Spleen (tissue), 11 donors: ENCODE measurements around the gene PCBP3. TPM values are rescaled to one million over a fixed set of nuclear protein-coding genes. Genes with fewer than 3 reads are reported as not detected.

Experiments used
- DNase-seq: peaks from one replicate; pipeline ENCODE4 v3.0.0-alpha.2; 2020
- H3K27ac ChIP-seq, 8 donors: fragments of 200-600 bp; sonication (generic) in 7 of 8; 1 replicate in 4 of 8; 2 replicates in 4 of 8; pipeline versions ENCODE4 v1.5.0 to v1.8.0; 2016 to 2021; ENCODE audit warnings: inconsistent platforms in 4 of 8, mild to moderate bottlenecking in 4 of 8, moderate library complexity in 1 of 8
- H3K27me3 ChIP-seq, 7 donors: fragments of 200-600 bp; sonication (generic) in 6 of 7; replicated peaks in 1 of 7; 1 replicate in 4 of 7; 2 replicates in 3 of 7; pipeline versions ENCODE4 v1.5.0 to v1.8.0; 2016 to 2021; ENCODE audit warnings: inconsistent platforms in 3 of 7, mild to moderate bottlenecking in 1 of 7
- H3K36me3 ChIP-seq, 6 donors: fragments of 200-600 bp; sonication (generic) in 5 of 6; 1 replicate in 4 of 6; 2 replicates in 2 of 6; pipeline versions ENCODE4 v1.5.0 to v1.8.0; 2016 to 2021; ENCODE audit warnings: inconsistent platforms in 2 of 6
- H3K4me1 ChIP-seq, 6 donors: fragments of 200-600 bp; sonication (generic) in 5 of 6; 1 replicate in 3 of 6; 2 replicates in 3 of 6; pipeline versions ENCODE4 v1.5.0 to v1.8.0; 2016 to 2021; ENCODE audit warnings: inconsistent platforms in 3 of 6
- H3K4me3 ChIP-seq, 8 donors: fragments of 200-600 bp; sonication (generic) in 7 of 8; 1 replicate in 4 of 8; 2 replicates in 4 of 8; pipeline versions ENCODE4 v1.5.0 to v1.8.0; 2016 to 2021; ENCODE audit warnings: inconsistent platforms in 4 of 8, mild to moderate bottlenecking in 4 of 8, moderate library complexity in 2 of 8
- H3K9me3 ChIP-seq, 8 donors: fragments of 200-600 bp; sonication (generic) in 7 of 8; 1 replicate in 4 of 8; 2 replicates in 4 of 8; pipeline versions ENCODE4 v1.5.0 to v1.8.0; 2016 to 2021; ENCODE audit warnings: inconsistent platforms in 4 of 8
- CTCF ChIP-seq, 11 experiments: fragments of 200-600 bp in 7 of 11; fragments of 450-650 bp in 4 of 11; sonication (generic) in 4 of 11; IDR thresholded peaks in 8 of 11; conservative IDR thresholded peaks in 3 of 11; 1 replicate in 7 of 11; 2 replicates in 4 of 11; pipeline versions ENCODE4 v1.4.0 to v1.8.0; 2016 to 2021; ENCODE audit warnings: antibody characterized with exemption in 11 of 11, inconsistent platforms in 4 of 11, mild to moderate bottlenecking in 1 of 11
- POLR2A ChIP-seq, 3 donors: fragments of 450-650 bp; IDR thresholded peaks; one replicate each; pipeline ENCODE4 v1.5.1; 2017; ENCODE audit warnings: antibody characterized with exemption in 3 of 3, mild to moderate bottlenecking in 1 of 3
- POLR2AphosphoS5 ChIP-seq, 3 donors: sonication (generic); formaldehyde crosslinking; IDR thresholded peaks; one replicate each; pipeline ENCODE4 v1.5.1; 2017; ENCODE audit warnings: antibody characterized with exemption in 3 of 3
- WGBS, 5 donors: extraction: QIAGEN DNeasy Blood & Tissue Kit in 3 of 5; methylation state at CpG; one replicate each; pipeline versions ENCODE4 v1.1.5 to v1.1.7; 2013 to 2018; 5-methylcytosine and 5-hydroxymethylcytosine counted together
- intact Hi-C: fragments of 100-400 bp; cut with DNase I; formaldehyde crosslinking; loops from one replicate; pipeline ENCODE4 v1.15.0; 2023; ENCODE audit warnings: low total_unique reads
- polyA plus RNA-seq, 3 donors: library from polyadenylated mRNA; stranded (reverse); fragments of 200-250 nt; gene quantifications; one replicate each; pipeline ENCODE4 v1.2.1, GENCODE V29; 2013
- total RNA-seq, 7 donors: library from RNA; depleted of rRNA in 3 of 7; stranded (reverse); fragments of >200 nt in 3 of 7; fragmentation: NEBNext Ultra II Directional in 4 of 7; extraction: Animal tissue kit (Norgen Biotek cat#: 25700) in 4 of 7; gene quantifications; one replicate each; pipeline versions ENCODE4 v1.1.0 to v1.2.1, GENCODE V29; 2016 to 2021
- donor health status: healthy with polysubstance abuse.
- donor health status: DM: no; HTN: no; CAD: no; lungs with moderate emphysema.
- donor health status: DM: no; HTN: no; CAD: no.
- donor health status: Bipolar disorder and iron deficiency.
- donor health status: healthy.
- donor health status: DM: no; HTN: no; CAD: no.
- donor health status: DM: yes; HTN: yes; CAD: no.

PCBP3 gene
- total and polyA plus RNA-seq, 10 donors, result 4.2 to 31.6 (median 15.2) TPM

GRCh38 chr21:45857761-45858160, 214.2 kb downstream of the PCBP3 start:
- TF ChIP-seq POLR2A (IDR thresholded peaks at IDR 0.05) (no peak), POLR2AphosphoS5 (IDR thresholded peaks at IDR 0.05) (no peak), CTCF (IDR thresholded peaks at IDR 0.05 in 8 of 11, conservative IDR thresholded peaks at IDR 0.05 in 3 of 11) (no peak)
- Histone ChIP-seq H3K36me3 (peaks cover 0 to 18% (median 0%) of the 10 kb centered on the region in 6 donors), H3K27me3 (no peaks in the 10 kb centered on the region), H3K27ac (no peak overlapping the region), H3K4me1 (peaks cover 0 to 9% (median 0%) of the 10 kb centered on the region in 6 donors), H3K4me3 (no peak overlapping the region), H3K9me3 (no peaks in the 10 kb centered on the region)
- WGBS, 5 donors, result 50 to 93% (median 90%) methylated on average over 2 to 6 of the region's 6 CpGs
- peak; percentile 56 for DNase-seq
- intact Hi-C loops, result no loop called here

- H3K9me3 ChIP-seq, result no peaks in the 10 kb centered on the region
- no peak overlapping the region for H3K4me3 ChIP-seq
- H3K27me3 ChIP-seq, result no peaks in the 10 kb centered on the region
- intact Hi-C loops, result no loop called here
- 89 to 97% (median 93%) methylated on average over 12 of the region's 12 CpGs for WGBS, 5 donors
- peak; percentile 50 for DNase-seq
- H3K4me1 ChIP-seq, result peaks cover 0 to 14% (median 0%) of the 10 kb centered on the region in 6 donors
- peaks cover 0 to 13% (median 0%) of the 10 kb centered on the region in 6 donors for H3K36me3 ChIP-seq
- TF ChIP-seq POLR2A (IDR thresholded peaks at IDR 0.05), result no peak
- no peak for TF ChIP-seq POLR2AphosphoS5 (IDR thresholded peaks at IDR 0.05)
- TF ChIP-seq CTCF (IDR thresholded peaks at IDR 0.05 in 8 of 11, conservative IDR thresholded peaks at IDR 0.05 in 3 of 11), result no peak
- H3K27ac ChIP-seq, result no peak overlapping the region
These were observed 214.7 kb downstream of the PCBP3 start for GRCh38 chr21:45858180-45858579.

- DNase-seq, result peak; percentile 47
- Histone ChIP-seq H3K36me3 (peaks cover 0 to 7% (median 0%) of the 10 kb centered on the region in 6 donors), H3K27ac (no peak overlapping the region), H3K27me3 (no peaks in the 10 kb centered on the region), H3K4me3 (no peak overlapping the region), H3K4me1 (peaks cover 0 to 15% (median 0%) of the 10 kb centered on the region in 6 donors), H3K9me3 (no peaks in the 10 kb centered on the region)
- TF ChIP-seq POLR2A (IDR thresholded peaks at IDR 0.05), result no peak
- no peak for TF ChIP-seq CTCF (IDR thresholded peaks at IDR 0.05 in 8 of 11, conservative IDR thresholded peaks at IDR 0.05 in 3 of 11)
- intact Hi-C loops, result no loop called here
- WGBS, 5 donors, result 69 to 94% (median 88%) methylated on average over 8 to 21 of the region's 21 CpGs
These were observed 215.7 kb downstream of the PCBP3 start for GRCh38 chr21:45859041-45859761.

- no peak overlapping the region for H3K4me3 ChIP-seq
- H3K27ac ChIP-seq, result no peak overlapping the region
- peak; percentile 63 for DNase-seq
- H3K36me3 ChIP-seq, result peaks cover 0 to 4% (median 0%) of the 10 kb centered on the region in 6 donors
- H3K4me1 ChIP-seq, result peaks cover 0 to 11% (median 0%) of the 10 kb centered on the region in 6 donors
- 82 to 90% (median 86%) methylated on average over 10 to 12 of the region's 12 CpGs for WGBS, 5 donors
- H3K27me3 ChIP-seq, result no peaks in the 10 kb centered on the region
- intact Hi-C loops, result no loop called here
- H3K9me3 ChIP-seq, result no peaks in the 10 kb centered on the region
- TF ChIP-seq POLR2AphosphoS5 (IDR thresholded peaks at IDR 0.05) (no peak), CTCF (IDR thresholded peaks at IDR 0.05 in 8 of 11, conservative IDR thresholded peaks at IDR 0.05 in 3 of 11) (no peak), POLR2A (IDR thresholded peaks at IDR 0.05) (no peak)
These were observed 216.3 kb downstream of the PCBP3 start for GRCh38 chr21:45859762-45860357.
